Caco-2 (cell line): ENCODE measurements around the gene MDH1B. TPM values are rescaled to one million over a fixed set of nuclear protein-coding genes. Genes with fewer than 3 reads are reported as not detected.

Experiments used
- BruUV-seq: library from RNA; stranded (reverse); fragments of 400-500 nt; replicated peaks from 2 replicates; lab custom pipeline; 2021; lab: Mats Ljungman, UMichigan
- CTCF ChIA-PET: fragments of 300-600 bp; sonication (Branson Sonifier 250); formaldehyde crosslinking; loops from one replicate; lab custom pipeline; 2022; ENCODE audit warnings: antibody characterized with exemption; lab: Charles Lee
- POLR2A ChIA-PET: fragments of 300-600 bp; sonication (Branson Sonifier 250); formaldehyde crosslinking; loops from one replicate; lab custom pipeline; 2022; ENCODE audit warnings: antibody characterized with exemption; lab: Charles Lee
- DNase-seq, 2 experiments: peaks; one replicate each; pipeline versions ENCODE4 v3.0.0 to v3.0.0-alpha.2; 2020 to 2022
- H3K27me3 ChIP-seq: replicated peaks from 2 replicates; pipeline ENCODE4 v1.6.0; 2011; ENCODE audit warnings: low read length; ENCODE audit not compliant: control insufficient read depth, insufficient read depth
- H3K36me3 ChIP-seq: 2 replicates; pipeline ENCODE4 v1.5.1; 2011; ENCODE audit warnings: low read length; ENCODE audit not compliant: control insufficient read depth, insufficient read depth
- H3K4me1 ChIP-seq: fragments of 250-450 bp; sonication (Bioruptor Pico); 2 replicates; pipeline ENCODE4 v1.5.1; 2020; ENCODE audit warnings: mild to moderate bottlenecking
- H3K4me3 ChIP-seq: 2 replicates; pipeline ENCODE4 v1.5.1; 2011; ENCODE audit warnings: low read depth, mild to moderate bottlenecking, control low read depth, low read length
- H3K9me3 ChIP-seq: fragments of 250-450 bp; sonication (Bioruptor Pico); 2 replicates; pipeline ENCODE4 v1.5.1; 2020; ENCODE audit warnings: mild to moderate bottlenecking, moderate library complexity
- H3K27ac Mint-ChIP-seq: one replicate; pipeline ENCODE4 v1.8.0; 2022; ENCODE audit warnings: mixed read lengths; ENCODE audit not compliant: unreplicated experiment
- H3K27me3 Mint-ChIP-seq: one replicate; pipeline ENCODE4 v1.8.0; 2022; ENCODE audit warnings: mixed read lengths; ENCODE audit not compliant: insufficient read depth, unreplicated experiment
- H3K36me3 Mint-ChIP-seq: one replicate; pipeline ENCODE4 v1.8.0; 2022; ENCODE audit warnings: mild to moderate bottlenecking, mixed read lengths; ENCODE audit not compliant: insufficient read depth, unreplicated experiment
- H3K4me1 Mint-ChIP-seq: one replicate; pipeline ENCODE4 v1.8.0; 2022; ENCODE audit warnings: low read depth, mixed read lengths; ENCODE audit not compliant: unreplicated experiment
- H3K4me3 Mint-ChIP-seq: one replicate; pipeline ENCODE4 v1.8.0; 2022; ENCODE audit warnings: mild to moderate bottlenecking, moderate library complexity, mixed read lengths; ENCODE audit not compliant: unreplicated experiment
- H3K9me3 Mint-ChIP-seq: one replicate; pipeline ENCODE4 v1.8.0; 2022; ENCODE audit warnings: mixed read lengths; ENCODE audit not compliant: unreplicated experiment
- CTCF ChIP-seq, 2 experiments: fragments of 200-600 bp in 1 of 2; IDR thresholded peaks; 1 replicate in 1 of 2; 2 replicates in 1 of 2; pipeline versions ENCODE4 v1.5.1 to v1.8.0; 2011 to 2022; ENCODE audit warnings: antibody characterized with exemption in 1 of 2, control low read depth in 1 of 2, inconsistent platforms in 1 of 2, low read depth in 1 of 2, low read length in 1 of 2, mild to moderate bottlenecking in 1 of 2, moderate library complexity in 1 of 2; ENCODE audit not compliant: insufficient read depth in 1 of 2, severe bottlenecking in 1 of 2, unreplicated experiment in 1 of 2
- intact Hi-C: fragments of 100-400 bp; cut with micrococcal nuclease; formaldehyde crosslinking; loops from one replicate; pipeline ENCODE4 v1.10.0; 2022; ENCODE audit not compliant: unreplicated experiment
- total RNA-seq: library from RNA; stranded (reverse); gene quantifications from 2 replicates; pipeline ENCODE4 v1.2.3, GENCODE V29; 2022

Gene MDH1B
- total RNA-seq, 1 experiment from 2014 or later = 0.34 TPM

- Mint-ChIP-seq H3K4me1 (no peaks in the 10 kb centered on the region), H3K4me3 (no peak overlapping the region), H3K36me3 (peaks cover 11% of the 10 kb centered on the region), H3K27ac (no peak overlapping the region), H3K27me3 (no peaks in the 10 kb centered on the region), H3K9me3 (no peaks in the 10 kb centered on the region)
- no peak for DNase-seq
- POLR2A ChIA-PET = no interaction called here
- no peaks in the 10 kb centered on the region for H3K4me1 ChIP-seq
- intact Hi-C loops = no loop called here
- H3K4me3 ChIP-seq = no peak overlapping the region
- no TSS peak for BruUV-seq
- TF ChIP-seq CTCF (IDR thresholded peaks at IDR 0.05; ENCODE audit: insufficient read depth in 1 of 2, low read depth in 1 of 2, low read length in 1 of 2, severe bottlenecking in 1 of 2, unreplicated experiment in 1 of 2) = no peak
- peaks cover 1% of the 10 kb centered on the region; the same call in 1 of the 2 replicates for H3K36me3 ChIP-seq
- CTCF ChIA-PET = no interaction called here
- H3K9me3 ChIP-seq = no peaks in the 10 kb centered on the region
- H3K27me3 ChIP-seq = no peaks in the 10 kb centered on the region
These were observed 32.9 kb upstream of the MDH1B start for GRCh38 chr2:206798000-206798399.

GRCh38 chr2:206797376-206797775 lies 32.2 kb upstream of the MDH1B start:
- BruUV-seq = no TSS peak
- POLR2A ChIA-PET = no interaction called here
- CTCF ChIA-PET = no interaction called here
- Mint-ChIP-seq H3K9me3 (no peaks in the 10 kb centered on the region), H3K4me3 (no peak overlapping the region), H3K27me3 (no peaks in the 10 kb centered on the region), H3K36me3 (peaks cover 17% of the 10 kb centered on the region), H3K27ac (no peak overlapping the region), H3K4me1 (no peaks in the 10 kb centered on the region)
- no peak for TF ChIP-seq CTCF (IDR thresholded peaks at IDR 0.05; ENCODE audit: insufficient read depth in 1 of 2, low read depth in 1 of 2, low read length in 1 of 2, severe bottlenecking in 1 of 2, unreplicated experiment in 1 of 2)
- H3K27me3 ChIP-seq = no peaks in the 10 kb centered on the region
- intact Hi-C loops = no loop called here
- no peak overlapping the region for H3K4me3 ChIP-seq
- DNase-seq = no peak
- H3K36me3 ChIP-seq = peaks cover 1% of the 10 kb centered on the region; the same call in 1 of the 2 replicates
- H3K4me1 ChIP-seq = no peaks in the 10 kb centered on the region
- no peaks in the 10 kb centered on the region for H3K9me3 ChIP-seq

- intact Hi-C loops = no loop called here
- Mint-ChIP-seq H3K27ac (no peak overlapping the region), H3K36me3 (peaks cover 52% of the 10 kb centered on the region), H3K27me3 (no peaks in the 10 kb centered on the region), H3K9me3 (no peaks in the 10 kb centered on the region), H3K4me1 (no peaks in the 10 kb centered on the region), H3K4me3 (no peak overlapping the region)
- DNase-seq = no peak
- peaks cover 1% of the 10 kb centered on the region; the same call in 1 of the 2 replicates for H3K36me3 ChIP-seq
- POLR2A ChIA-PET = no interaction called here
- no peaks in the 10 kb centered on the region for H3K4me1 ChIP-seq
- H3K9me3 ChIP-seq = no peaks in the 10 kb centered on the region
- no TSS peak for BruUV-seq
- H3K27me3 ChIP-seq = no peaks in the 10 kb centered on the region
- CTCF ChIA-PET = no interaction called here
- no peak overlapping the region for H3K4me3 ChIP-seq
- TF ChIP-seq CTCF (IDR thresholded peaks at IDR 0.05; ENCODE audit: insufficient read depth in 1 of 2, low read depth in 1 of 2, low read length in 1 of 2, severe bottlenecking in 1 of 2, unreplicated experiment in 1 of 2) = no peak
These were observed 27.5 kb upstream of the MDH1B start for GRCh38 chr2:206792645-206793044.
